Measurements from ENCODE around the gene LAMP2. TPM values are rescaled to one million over a fixed set of nuclear protein-coding genes. Genes with fewer than 3 reads are reported as not detected.
"Not testable (repeated sequence)": the region's sequence is repeated elsewhere in the genome, so short reads cannot be mapped to it uniquely, and the experiment has no call there.

The LAMP2 gene
- total RNA-seq = 100 to 1,000 TPM in 4 of 8 experiments, 10 to 100 TPM in 4; 30.8 to 197 (median 80.6) TPM

DNA sequence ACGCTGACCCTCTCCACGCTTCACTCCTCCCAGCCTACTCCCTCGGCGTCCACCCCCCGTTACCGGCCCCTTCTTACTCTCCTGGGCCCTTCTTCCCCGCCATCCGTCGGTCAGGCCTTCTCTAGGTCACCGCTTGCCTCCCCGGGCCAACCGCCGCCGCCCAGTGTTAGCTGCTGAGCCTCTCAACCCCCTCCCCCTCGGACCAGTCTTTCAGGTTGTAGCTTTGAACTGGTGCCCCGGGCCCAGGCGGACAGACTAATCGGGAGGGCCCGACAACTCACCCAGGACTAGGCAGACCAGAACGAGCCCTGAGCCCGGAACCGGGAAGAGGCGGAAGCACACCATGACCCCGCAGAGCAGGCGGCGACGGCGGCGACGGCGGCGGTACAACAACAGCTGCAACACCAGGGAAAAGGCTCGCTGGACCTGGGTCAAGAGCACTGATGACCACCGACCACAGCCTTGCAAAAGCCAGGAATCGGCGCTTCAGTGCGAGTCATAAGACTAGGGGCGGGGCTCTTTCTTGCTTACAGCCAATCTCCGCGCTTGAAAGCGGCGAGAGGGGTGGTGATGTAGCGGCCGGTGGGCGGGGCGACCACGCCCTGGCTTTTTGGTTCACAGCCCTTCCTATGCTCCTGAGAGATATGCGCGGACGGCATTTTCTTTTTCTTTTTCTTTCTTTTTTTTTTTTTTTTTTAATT, at the start of gene LAMP2:
Gene LAMP2 (minus strand): TSS at position 472 of the 701 bp plus-strand sequence. CDS start 127 bp downstream, at position 345.
- H3K27ac ChIP-seq = peak within 1 kb of the TSS; percentile 73 to 93
- H3K4me3 ChIP-seq = peak within 1 kb of the TSS; percentile 60 to 98 (median 89)
- in situ Hi-C loops (cut with MboI; ENCODE audit: low pct_unique_long_range_greater_than_20kb in 2 of 9, low sequenced_read_pairs in 9 of 9, unreplicated experiment in 9 of 9) = loop anchor here in 2 of 9 experiments (25.0 kb wide), 2 partner anchors 157 to 382 kb away; partner anchors contain the start of genes TMEM255A (in 2 of the 2) and RHOXF2B (in 1 of the 2)
- peaks cover 5 to 10% of the 10 kb centered on the region in 2 donors for H3K4me1 ChIP-seq (replicated peaks in 1 of 2)
- peak; percentile 92 to 98 (median 94) for ATAC-seq (replicated peaks in 6 of 8)
- 0 to 28% (median 26%) methylated on average over 1 to 20 of the region's 50 CpGs; no CpG with 5 or more reads in 7 of the 10 experiments for WGBS, 10 experiments

DNA sequence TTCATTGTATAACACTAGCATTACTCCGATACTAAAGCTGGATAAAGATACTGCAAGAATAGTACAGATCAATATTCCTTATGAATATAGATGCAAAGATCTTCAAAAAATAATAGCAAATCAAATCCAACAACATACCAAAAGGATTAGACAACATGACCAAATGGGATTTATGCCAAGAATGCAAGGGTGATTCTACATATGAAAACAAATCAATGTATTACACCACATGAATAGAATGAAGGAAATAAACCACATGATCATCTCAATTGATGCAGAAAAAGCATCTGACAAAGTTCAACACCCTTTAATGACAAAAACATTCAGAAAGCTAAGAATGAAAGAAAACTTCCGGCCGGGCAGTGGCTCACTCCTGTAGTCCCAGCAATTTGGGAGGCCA, 48.8 kb upstream of the LAMP2 start:
- Histone ChIP-seq H3K27ac (no peak overlapping the region), H3K4me3 (no peak overlapping the region), H3K4me1 (replicated peaks in 1 of 2) (no peaks in the 10 kb centered on the region)
- peak in 3 of 8 experiments; percentile 43 to 82 (median 69) for ATAC-seq (replicated peaks in 6 of 8)
- WGBS, 10 experiments = 38 to 100% (median 100%) methylated on average over 1 to 3 of the region's 3 CpGs; no CpG with 5 or more reads in 4 of the 10 experiments
- in situ Hi-C loops (cut with MboI; ENCODE audit: low pct_unique_long_range_greater_than_20kb in 2 of 9, low sequenced_read_pairs in 9 of 9, unreplicated experiment in 9 of 9) = loop anchor here in 2 of 9 experiments (25.0 kb wide), 2 partner anchors 144 to 244 kb away; no protein-coding TSS in a partner anchor

DNA sequence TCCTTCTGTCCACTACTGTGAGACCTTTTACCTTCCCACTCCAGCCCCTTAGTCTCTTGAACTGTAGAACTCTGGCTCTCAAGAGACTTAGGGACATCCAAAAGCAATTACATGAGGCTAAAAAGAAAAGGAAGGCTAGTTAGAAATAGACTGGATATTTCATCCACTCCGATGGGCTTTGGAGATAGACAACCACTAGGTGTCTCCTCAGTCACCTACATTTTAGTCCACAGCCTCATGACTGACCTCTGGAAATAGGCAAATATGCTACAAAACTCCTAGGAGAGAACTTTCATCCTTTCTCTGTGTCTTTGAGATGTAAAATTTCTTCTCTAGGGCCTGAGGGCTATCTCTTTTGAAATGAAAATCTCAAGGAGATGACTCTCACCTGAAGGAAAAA, 45.1 kb upstream of the LAMP2 start:
- no peaks in the 10 kb centered on the region for H3K4me1 ChIP-seq (replicated peaks in 1 of 2)
- in situ Hi-C loops (cut with MboI; ENCODE audit: low pct_unique_long_range_greater_than_20kb in 2 of 9, low sequenced_read_pairs in 9 of 9, unreplicated experiment in 9 of 9) = loop anchor here in 2 of 9 experiments (25.0 kb wide), 2 partner anchors 148 to 248 kb away; no protein-coding TSS in a partner anchor
- ATAC-seq (replicated peaks in 6 of 8) = peak in 1 of 8 experiments; percentile 30
- H3K4me3 ChIP-seq = no peak overlapping the region
- 0 to 80% (median 37%) methylated on average over 1 of the region's 1 CpG; no CpG with 5 or more reads in 6 of the 10 experiments for WGBS, 10 experiments
- H3K27ac ChIP-seq = no peak overlapping the region

DNA sequence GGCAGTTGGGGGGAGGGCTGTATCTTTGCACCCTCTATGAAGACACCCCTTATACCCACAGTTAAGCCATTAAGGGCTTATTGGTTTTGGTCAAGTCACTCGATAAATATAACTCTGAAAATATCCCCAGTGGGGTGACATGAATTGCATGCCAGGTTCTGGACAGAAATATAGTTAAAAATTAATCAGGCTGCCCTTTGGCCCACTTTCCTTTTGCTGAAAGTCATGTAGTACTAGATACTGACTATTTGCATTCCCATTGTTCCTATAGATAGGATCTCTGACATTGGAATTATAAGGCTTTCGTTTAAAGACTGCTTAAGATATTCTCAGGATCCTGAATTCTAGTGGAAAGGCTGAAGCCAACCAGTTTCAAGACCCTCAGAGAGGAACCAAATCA, 43.5 kb upstream of the LAMP2 start:
- in situ Hi-C loops (cut with MboI; ENCODE audit: low pct_unique_long_range_greater_than_20kb in 2 of 9, low sequenced_read_pairs in 9 of 9, unreplicated experiment in 9 of 9) = loop anchor here in 2 of 9 experiments (25.0 kb wide), 2 partner anchors 150 to 250 kb away; no protein-coding TSS in a partner anchor
- WGBS, 10 experiments = 27 to 100% (median 84%) methylated on average over 1 to 2 of the region's 2 CpGs; no CpG with 5 or more reads in 7 of the 10 experiments
- ATAC-seq (replicated peaks in 6 of 8) = no peak
- Histone ChIP-seq H3K27ac (no peak overlapping the region), H3K4me3 (no peak overlapping the region), H3K4me1 (replicated peaks in 1 of 2) (no peaks in the 10 kb centered on the region)

DNA sequence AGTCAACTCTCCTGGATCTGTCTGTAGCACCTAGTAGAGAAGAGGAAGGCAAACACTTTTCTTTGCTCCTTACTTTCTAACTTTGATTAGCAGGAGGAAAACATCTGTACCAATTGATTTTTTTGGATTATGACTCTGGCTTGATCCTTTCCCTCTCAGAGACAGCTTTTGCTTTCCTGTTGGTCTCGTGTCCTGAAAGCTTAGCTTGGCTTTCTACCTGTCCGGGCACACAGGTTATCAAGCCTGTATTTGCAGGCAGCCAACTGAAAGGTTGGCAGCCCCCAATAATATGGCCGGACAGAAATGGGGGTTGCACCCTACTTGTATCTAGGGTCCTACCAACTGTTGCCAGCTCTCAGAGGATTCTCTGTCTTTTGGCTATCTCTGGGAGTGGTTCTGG, 43.1 kb upstream of the LAMP2 start:
- Histone ChIP-seq H3K27ac (no peak overlapping the region), H3K4me3 (no peak overlapping the region), H3K4me1 (replicated peaks in 1 of 2) (no peaks in the 10 kb centered on the region)
- in situ Hi-C loops (cut with MboI; ENCODE audit: low pct_unique_long_range_greater_than_20kb in 2 of 9, low sequenced_read_pairs in 9 of 9, unreplicated experiment in 9 of 9) = loop anchor here in 2 of 9 experiments (25.0 kb wide), 2 partner anchors 150 to 250 kb away; no protein-coding TSS in a partner anchor
- no peak for ATAC-seq (replicated peaks in 6 of 8)
- 40 to 100% (median 100%) methylated on average over 1 to 3 of the region's 3 CpGs; no CpG with 5 or more reads in 5 of the 10 experiments for WGBS, 10 experiments

DNA sequence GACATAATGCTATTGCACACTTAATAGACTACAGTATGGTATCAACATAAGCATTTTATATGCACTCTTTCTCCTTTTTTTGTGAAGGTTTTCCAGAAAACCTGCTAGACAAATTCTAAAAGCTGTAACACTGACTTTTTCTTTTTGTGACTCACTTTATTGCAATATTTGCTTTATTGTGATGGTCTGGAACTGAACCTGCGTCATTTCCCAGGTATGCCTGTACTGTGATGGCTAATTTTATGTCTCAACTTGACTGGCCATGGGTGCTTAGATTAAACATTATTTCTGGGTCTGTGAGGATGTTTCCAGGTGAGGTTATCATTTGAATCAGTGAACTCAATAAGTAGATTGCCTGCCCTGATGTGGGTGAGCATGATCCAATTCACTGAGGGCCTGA, 35.5 kb upstream of the LAMP2 start:
- in situ Hi-C loops (cut with MboI; ENCODE audit: low pct_unique_long_range_greater_than_20kb in 2 of 9, low sequenced_read_pairs in 9 of 9, unreplicated experiment in 9 of 9) = loop anchor here in 2 of 9 experiments (25.0 kb wide), 2 partner anchors 158 to 258 kb away; no protein-coding TSS in a partner anchor

DNA sequence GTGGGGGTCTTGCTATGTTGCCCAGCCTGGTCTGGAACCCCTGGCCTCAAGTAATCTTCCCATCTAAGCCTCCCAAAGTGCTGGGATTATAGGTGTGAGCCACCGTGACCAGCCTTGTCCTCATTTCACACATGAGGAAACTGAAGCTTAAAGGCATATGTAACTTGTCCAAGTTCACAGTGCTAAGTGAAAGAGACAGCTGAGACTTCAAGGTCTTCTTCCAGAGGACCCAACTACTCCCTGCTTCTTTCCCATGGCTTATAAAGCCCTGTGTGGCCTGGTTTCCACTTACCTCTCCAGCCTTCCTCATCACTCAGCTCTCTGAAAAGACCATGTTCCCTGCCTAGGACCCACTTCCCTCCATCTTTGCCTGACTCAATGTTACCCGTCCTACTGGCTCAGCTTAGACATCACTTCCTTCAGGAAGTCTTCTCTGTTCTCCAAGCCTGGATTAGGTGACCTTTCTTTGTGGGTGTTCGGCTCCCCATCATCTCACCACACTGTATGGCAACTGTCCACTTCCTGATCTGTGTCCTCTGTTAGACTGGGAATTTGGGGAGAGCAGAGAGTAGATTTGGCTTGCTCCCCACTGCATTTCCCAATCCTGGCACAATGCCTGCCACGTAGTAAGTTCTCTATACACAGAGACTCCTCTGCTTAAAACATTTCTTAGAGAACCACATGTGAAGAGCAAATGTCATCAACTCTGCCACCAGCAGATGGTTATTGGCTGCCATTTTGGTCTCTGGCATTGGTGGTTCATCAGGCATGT, 30.4 kb upstream of the LAMP2 start:
- no peak for ATAC-seq (replicated peaks in 6 of 8)
- no peak overlapping the region for H3K27ac ChIP-seq
- WGBS, 10 experiments = 0 to 100% (median 90%) methylated on average over 1 of the region's 4 CpGs; no CpG with 5 or more reads in 6 of the 10 experiments
- no peak overlapping the region for H3K4me3 ChIP-seq
- in situ Hi-C loops (cut with MboI; ENCODE audit: low pct_unique_long_range_greater_than_20kb in 2 of 9, low sequenced_read_pairs in 9 of 9, unreplicated experiment in 9 of 9) = loop anchor here in 2 of 9 experiments (25.0 kb wide), 2 partner anchors 163 to 263 kb away; no protein-coding TSS in a partner anchor
- H3K4me1 ChIP-seq (replicated peaks in 1 of 2) = no peaks in the 10 kb centered on the region

More for the DNA sequence above, 35.5 kb upstream of the LAMP2 start:
- Histone ChIP-seq H3K4me1 (replicated peaks in 1 of 2) (no peaks in the 10 kb centered on the region), H3K4me3 (no peak overlapping the region), H3K27ac (no peak overlapping the region)
- WGBS, 10 experiments = 71 to 100% (median 91%) methylated on average over 1 of the region's 1 CpG; no CpG with 5 or more reads in 6 of the 10 experiments
- no peak for ATAC-seq (replicated peaks in 6 of 8)

DNA sequence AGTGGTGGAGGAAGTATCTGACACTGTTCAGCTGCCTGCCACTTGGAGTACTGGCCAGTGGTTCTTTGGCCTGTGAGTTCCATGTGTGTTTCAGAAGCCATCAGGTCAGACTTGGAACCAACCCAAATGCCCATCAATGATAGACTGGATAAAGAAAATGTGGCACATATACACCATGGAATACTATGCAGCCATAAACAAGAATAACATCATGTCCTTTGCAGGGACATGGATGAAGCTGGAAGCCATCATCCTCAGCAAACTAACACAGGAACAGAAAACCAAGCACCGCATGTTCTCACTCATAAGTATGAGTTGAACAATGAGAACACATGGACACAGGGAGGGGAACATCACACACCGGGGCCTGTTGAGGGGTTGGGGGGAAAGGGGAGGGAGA, 21.0 kb upstream of the LAMP2 start:
- H3K4me3 ChIP-seq; H3K4me1 ChIP-seq (replicated peaks in 1 of 2); in situ Hi-C loops (cut with MboI; ENCODE audit: low pct_unique_long_range_greater_than_20kb in 2 of 9, low sequenced_read_pairs in 9 of 9, unreplicated experiment in 9 of 9); ATAC-seq (replicated peaks in 6 of 8); H3K27ac ChIP-seq: not testable (repeated sequence)
- WGBS, 10 experiments = no CpG with 5 or more reads among the region's 2 CpGs

DNA sequence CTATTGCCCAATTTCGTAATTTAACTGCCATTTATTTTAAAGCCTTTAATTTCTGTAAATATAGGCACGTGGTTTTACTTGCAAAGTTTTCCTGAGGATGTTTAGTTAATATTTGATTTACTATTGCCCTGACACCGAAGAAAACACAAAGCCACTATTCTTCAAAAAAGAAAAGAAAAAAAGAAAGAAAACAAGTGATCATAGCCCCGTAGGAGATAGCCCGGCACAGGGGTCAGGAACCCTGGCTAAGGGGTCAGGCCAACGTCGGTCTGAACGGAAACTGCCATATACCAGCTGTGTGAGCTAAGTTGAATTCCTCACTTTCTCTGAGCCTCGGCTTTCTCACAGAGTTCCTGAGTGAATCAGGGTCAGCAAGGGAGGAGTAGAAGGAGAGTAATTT, 17.7 kb upstream of the LAMP2 start:
- 0 to 83% (median 63%) methylated on average over 1 to 9 of the region's 9 CpGs; no CpG with 5 or more reads in 3 of the 10 experiments for WGBS, 10 experiments
- in situ Hi-C loops (cut with MboI; ENCODE audit: low pct_unique_long_range_greater_than_20kb in 2 of 9, low sequenced_read_pairs in 9 of 9, unreplicated experiment in 9 of 9) = no loop called here

DNA sequence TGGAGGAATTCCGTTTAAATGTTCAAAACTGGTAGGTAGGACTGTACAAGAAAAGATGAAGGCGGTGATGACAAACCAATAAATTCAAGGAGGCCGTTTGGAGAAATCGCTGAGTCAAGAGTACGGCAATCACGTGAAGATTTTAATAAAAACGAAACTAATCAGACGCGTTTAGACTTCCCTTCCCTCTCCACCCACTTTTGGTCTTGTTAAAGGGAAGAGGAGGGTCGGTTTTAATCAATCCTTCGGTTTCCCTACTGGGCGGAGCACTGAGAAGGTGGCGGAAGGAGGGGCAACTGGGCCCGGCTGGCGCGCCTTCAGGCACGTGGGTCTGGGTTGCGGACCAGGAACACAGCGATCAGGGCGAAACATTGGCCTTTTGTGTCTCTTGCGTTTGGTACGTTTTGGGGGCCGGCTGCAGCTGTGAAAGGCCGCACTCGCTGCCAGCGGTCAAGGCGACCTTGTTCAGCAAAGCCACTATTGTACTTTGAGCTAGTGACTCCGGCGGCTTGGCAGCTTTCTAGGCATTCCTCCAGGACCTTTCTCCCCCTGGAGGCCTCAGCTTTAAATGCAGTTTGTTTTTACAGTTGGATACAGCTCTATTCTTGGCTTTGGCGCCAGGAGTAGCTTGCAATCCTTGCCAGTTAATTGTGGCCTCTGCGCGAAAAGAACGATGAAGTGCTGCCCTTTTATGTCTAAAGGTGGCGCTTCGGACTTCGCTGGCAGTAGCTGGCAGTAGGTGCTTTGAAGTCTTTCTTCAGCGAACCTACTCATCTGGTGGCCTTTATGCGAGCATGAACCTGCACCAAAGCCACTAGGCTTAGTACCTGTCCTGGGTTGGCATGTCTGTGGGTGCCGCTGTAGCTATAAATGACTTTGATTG, 16.8 kb upstream of the LAMP2 start:
- Histone ChIP-seq H3K4me3 (peak overlapping the region; percentile 36 to 55 (median 48)), H3K27ac (peak overlapping the region; percentile 70 to 72), H3K4me1 (replicated peaks in 1 of 2) (peaks cover 0 to 2% of the 10 kb centered on the region in 2 donors)
- in situ Hi-C loops (cut with MboI; ENCODE audit: low pct_unique_long_range_greater_than_20kb in 2 of 9, low sequenced_read_pairs in 9 of 9, unreplicated experiment in 9 of 9) = no loop called here
- WGBS, 10 experiments = 0 to 39% (median 21%) methylated on average over 4 to 23 of the region's 39 CpGs; no CpG with 5 or more reads in 6 of the 10 experiments
- ATAC-seq (replicated peaks in 6 of 8) = peak; percentile 90 to 96 (median 92)

More for the DNA sequence above, 17.7 kb upstream of the LAMP2 start:
- Histone ChIP-seq H3K27ac (no peak overlapping the region), H3K4me1 (replicated peaks in 1 of 2) (peaks cover 0 to 2% of the 10 kb centered on the region in 2 donors), H3K4me3 (no peak overlapping the region)
- no peak for ATAC-seq (replicated peaks in 6 of 8)

DNA sequence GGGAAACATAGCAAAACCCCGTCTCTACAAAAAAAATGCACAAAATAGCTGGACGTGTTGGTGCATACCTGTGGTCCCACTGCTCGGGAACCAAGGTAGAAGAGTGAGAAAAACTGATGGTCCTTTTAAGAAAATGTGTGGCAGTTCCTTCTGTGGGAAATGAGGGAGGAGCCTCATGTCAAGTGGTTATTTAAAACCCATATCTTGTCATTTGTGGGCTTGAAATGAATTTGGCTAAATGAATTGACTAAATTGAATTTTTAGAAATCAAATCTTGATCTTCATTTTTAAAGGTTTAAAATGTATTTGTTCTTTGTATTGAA, 16.2 kb upstream of the LAMP2 start:
- in situ Hi-C loops (cut with MboI; ENCODE audit: low pct_unique_long_range_greater_than_20kb in 2 of 9, low sequenced_read_pairs in 9 of 9, unreplicated experiment in 9 of 9) = no loop called here
- H3K4me1 ChIP-seq (replicated peaks in 1 of 2) = peaks cover 0 to 2% of the 10 kb centered on the region in 2 donors
- H3K27ac ChIP-seq = peak overlapping the region; percentile 41 to 70
- whole genome bisulfite sequencing, 10 experiments = 56 to 67% methylated on average over 1 to 2 of the region's 3 CpGs; no CpG with 5 or more reads in 8 of the 10 experiments
- H3K4me3 ChIP-seq = peak overlapping the region; percentile 36 to 55 (median 48)
- ATAC-seq (replicated peaks in 6 of 8) = no peak

DNA sequence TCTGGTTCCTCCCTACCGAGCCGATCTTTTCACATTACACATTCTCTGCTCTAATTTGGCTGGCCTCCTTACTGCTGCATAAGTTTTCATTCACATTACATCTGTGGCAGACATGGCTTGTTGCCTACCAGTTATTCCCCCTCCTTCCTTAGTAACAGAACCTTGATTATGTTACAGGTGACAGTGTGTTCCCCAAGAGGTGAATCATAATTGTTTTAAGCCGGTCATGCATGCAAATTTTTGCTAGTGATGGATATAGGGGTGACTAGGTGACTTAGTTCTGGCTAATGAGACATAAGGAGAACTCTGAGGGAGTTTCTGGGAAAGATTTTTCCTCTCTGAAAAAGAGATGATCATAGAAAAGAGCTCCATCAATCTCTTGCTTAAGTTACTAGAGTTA, 8.4 kb upstream of the LAMP2 start:
- H3K27ac ChIP-seq = no peak overlapping the region
- 0 to 88% (median 50%) methylated on average over 1 to 2 of the region's 3 CpGs; no CpG with 5 or more reads in 5 of the 10 experiments for WGBS, 10 experiments
- in situ Hi-C loops (cut with MboI; ENCODE audit: low pct_unique_long_range_greater_than_20kb in 2 of 9, low sequenced_read_pairs in 9 of 9, unreplicated experiment in 9 of 9) = no loop called here
- ATAC-seq (replicated peaks in 6 of 8) = no peak
- no peak overlapping the region for H3K4me3 ChIP-seq
- H3K4me1 ChIP-seq (replicated peaks in 1 of 2) = no peaks in the 10 kb centered on the region
